T-helper 2 cell treated with Interferon-gamma antibody and Interleukin-4, amounts not matched to agents 100 ng/mL and 5 ng/mL, for 36 hours (primary cell): ENCODE measurements around the gene THRB. TPM values are rescaled to one million over a fixed set of nuclear protein-coding genes. Genes with fewer than 3 reads are reported as not detected.
"Not testable (repeated sequence)": the region's sequence is repeated elsewhere in the genome, so short reads cannot be mapped to it uniquely, and the experiment has no call there.

Experiments used
- intact Hi-C: fragments of 100-400 bp; cut with micrococcal nuclease; formaldehyde crosslinking; loops from one replicate; pipeline ENCODE4 v1.15.1; 2023
- total RNA-seq: library from RNA; stranded (reverse); gene quantifications from 2 replicates; pipeline ENCODE4 v1.2.3, GENCODE V29; 2022

Gene THRB
- total RNA-seq, 1 donor from 2014 or later, result not detected

DNA sequence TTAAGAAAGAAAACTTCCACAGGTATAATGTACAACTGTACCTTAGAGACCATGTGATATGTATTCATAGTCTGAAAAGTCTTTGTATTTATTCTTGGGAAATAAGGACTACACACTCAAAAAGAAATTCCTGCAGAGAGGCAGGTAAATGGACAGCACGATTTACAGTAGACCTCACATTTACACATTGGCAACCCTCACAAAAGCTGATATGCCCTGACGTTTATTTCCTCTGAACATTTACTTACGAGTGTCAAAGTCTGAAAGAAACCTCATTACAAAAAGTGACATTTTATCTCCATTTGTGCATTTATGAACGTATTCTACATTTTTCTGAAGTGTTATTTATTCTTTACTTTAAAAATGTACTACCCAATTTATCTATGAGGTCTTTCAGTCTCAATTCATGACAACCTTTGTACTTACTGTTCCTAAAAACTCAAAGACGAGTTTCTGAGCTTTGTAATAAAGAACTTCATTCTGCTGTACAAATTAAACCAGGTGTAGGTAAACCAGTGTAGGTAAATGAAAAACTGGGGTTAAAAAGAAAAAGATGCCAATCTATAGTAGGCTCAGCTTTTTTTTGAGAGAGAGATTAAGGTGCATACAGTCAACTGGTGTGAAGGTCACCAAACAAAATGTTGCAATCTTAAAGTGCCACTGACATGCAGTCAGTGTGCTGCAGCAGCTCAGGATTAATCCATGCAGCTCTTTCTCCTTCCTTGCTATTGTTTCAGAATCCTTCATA lies 44.3 kb downstream of the THRB start:
- intact Hi-C loops, result no loop called here

DNA sequence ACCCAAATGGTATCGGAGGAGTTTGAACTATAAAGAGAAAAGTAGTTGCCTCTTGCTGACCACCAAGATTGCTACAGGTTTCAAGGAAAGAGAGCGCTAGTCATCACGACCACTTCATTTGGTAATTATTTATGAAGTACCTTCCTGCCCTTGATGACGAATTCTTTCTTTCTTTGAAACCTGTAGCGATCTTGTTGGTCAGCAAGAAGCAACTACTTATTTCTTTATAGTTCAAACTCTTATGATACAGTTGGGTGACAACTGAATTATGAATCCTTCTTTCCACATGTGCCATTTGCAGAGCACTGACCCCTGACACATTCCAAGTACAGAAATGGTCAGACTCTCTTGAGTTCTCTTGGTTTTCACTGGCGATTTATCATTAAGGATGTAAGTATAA lies 46.8 kb downstream of the THRB start:
- intact Hi-C loops, result no loop called here

DNA sequence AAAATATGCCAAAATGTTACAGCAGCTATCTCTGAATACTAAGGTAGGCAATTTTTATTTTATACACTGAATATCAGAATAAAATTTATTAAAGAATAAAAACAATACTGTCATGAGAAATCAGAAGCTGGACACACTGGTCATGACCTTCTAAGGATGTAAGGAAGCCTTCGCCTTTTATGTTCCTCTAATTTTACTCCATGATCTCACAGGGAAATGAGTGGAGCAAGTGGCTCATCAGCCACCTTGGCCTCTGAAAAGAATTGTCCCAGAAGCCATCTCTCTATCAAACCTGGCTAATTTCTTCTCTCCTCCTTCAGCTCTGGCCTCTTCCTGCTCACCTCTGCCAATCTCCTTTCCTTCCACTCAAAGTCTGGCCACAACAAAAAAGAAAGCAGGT lies 48.6 kb downstream of the THRB start:
- intact Hi-C loops, result no loop called here

DNA sequence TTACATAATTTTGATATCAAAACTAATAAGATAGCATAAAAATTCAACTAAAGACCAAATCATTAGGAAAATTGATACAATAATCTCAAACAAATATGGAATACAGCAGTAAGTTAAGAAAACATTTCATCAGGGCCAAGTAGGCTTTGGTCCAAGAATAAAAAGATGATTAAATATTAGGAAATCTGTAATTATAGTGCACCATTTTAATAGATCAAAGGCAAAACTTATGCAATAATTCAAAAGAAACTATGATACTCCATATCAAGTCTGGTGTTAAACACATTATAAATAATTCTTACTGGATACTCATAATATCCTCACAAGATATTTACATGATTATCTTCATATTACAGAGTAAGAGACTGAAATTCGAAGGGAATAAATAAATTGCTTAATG lies 51.2 kb downstream of the THRB start:
- intact Hi-C loops, result no loop called here

DNA sequence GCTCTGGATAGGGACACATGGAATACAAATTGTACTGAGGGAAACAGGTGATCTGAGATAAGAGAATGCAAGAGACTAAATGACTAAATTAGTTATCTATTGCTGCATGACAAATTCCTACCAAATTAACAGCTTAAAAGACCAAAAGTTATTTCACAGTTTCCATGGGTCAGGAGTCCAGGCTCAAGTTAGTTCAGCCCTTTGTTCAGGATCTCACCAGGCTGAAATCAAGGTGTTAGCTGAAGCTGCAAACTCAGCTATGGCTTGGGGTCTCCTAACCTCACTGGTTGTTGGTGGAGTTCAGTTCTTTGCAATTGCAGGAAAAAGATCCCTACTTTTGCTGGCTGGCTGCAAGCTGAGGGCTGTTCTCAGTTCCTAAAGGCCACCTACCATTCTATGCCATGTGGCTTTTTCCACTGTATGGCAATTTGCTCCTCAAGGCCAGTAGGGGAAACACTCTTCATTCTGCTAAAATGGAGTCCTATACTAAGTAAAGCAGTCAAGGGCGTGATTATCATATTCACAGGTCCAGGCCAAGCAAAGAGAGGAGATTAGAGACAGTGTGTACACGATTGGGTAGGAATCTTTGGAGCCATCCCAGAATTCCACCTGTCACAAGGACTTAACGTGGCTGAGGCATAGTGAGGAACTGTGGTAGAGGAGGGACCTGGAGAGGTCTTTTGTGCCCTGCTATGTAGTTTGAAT lies 53.7 kb downstream of the THRB start:
- intact Hi-C loops, result no loop called here

DNA sequence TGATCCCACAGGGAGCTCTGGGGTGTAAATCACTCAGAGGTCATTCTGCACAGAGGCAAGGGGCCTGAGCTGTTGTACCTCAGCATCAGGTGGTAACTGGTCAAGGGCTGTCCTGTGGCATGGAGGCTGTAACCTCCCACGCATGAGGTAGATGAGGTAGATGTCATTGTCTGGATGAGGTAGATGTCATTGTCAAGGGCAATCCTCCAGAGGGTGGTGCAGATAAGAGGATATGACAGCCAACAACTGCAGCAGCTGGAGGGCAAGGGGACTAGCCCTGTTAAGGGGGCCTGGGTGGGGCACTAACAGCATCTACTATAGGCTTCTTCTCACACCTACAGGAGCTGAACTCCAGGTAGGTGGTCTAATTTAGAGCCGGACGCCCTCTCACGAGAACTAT lies 55.6 kb downstream of the THRB start:
- intact Hi-C loops, result no loop called here

DNA sequence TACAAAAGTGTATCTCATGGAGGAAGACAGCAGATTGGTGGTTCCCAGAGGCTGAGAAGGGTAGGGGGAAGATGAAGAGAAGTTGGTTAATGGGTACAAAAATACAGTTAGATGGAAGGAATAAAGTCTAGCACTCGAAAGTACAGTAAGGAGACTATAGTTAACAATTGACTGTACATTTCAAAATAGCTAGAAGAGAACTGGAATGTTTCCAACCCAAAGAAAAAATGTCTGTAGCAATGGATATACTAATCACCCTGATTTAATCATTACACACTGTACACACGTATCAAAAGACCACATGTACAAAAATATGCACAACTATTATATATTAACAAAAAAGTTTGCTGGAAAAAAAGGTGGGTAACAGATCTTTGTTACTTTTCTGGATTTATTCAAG lies 57.3 kb downstream of the THRB start:
- intact Hi-C loops, result no loop called here

DNA sequence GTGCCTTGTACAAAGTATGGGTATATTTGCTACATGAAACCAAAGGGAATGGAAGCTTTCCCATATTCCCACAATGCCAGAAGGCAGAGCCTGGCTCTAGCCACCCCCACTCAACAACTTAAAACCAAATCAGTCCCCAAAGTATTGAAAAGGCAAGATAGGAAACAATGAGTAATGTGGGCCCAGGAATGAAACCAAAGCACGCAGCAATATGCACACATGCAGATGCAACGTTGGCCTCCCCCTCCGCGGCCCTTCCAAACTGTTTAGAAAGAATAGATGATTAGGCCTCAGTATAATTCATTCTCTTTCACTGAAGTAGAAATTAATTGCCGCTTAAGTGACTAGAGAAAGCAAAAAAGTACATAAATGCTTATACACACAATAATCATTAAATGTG lies 59.1 kb downstream of the THRB start:
- intact Hi-C loops, result no loop called here

DNA sequence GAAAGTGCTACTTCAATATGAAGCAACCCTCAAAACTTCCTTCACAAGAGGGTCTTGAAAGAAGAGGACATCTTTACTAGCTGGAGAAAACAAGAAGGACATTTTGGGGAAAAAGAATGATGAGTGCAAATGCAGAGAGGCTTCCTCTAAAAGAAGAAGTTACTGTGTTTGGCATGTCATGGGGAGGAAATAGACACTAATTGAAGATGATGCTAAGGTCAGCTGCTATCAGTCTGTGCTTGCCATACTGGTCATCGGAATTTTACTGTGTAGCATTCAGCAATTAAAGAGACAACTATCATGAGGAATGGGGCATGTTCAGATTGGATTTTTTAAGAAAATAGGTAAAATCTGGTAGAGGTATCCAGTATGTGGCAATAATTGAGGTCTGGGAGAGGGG lies 60.0 kb downstream of the THRB start:
- intact Hi-C loops, result no loop called here

DNA sequence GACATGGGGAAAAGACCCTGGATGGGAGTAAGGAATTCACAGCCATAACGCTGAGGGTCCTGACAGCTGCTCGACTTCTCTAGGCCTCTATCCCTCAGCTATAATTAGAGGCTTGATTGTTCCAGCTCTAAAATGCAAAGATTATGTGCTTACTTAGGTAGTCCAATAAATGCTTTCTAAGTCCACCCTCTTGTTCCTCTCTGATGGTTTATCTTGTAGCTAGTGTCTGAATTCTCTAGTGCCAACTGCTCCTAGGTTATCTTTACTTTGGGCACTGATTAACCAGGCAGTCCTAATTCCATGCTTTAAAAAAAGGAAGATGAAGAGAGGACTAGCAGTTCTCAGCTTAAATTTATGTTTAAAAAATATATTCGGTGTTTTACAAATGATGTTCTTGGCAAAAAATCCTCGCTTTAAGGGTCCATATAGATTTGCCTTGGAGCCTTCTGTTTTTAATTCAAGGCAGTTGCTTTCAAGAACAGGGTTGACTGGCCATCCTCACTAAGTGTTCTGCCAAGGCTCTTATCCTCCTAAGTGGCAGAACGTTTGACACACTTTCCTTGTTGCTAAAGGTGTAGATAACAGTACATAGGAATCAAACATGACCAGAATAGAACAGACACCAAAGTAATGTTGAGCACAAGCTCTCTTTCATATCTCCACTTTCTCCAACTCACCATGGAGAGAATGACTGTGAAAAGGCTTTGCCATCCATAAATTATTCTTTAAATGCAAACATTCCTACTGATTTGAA lies 60.6 kb downstream of the THRB start:
- intact Hi-C loops, result no loop called here

DNA sequence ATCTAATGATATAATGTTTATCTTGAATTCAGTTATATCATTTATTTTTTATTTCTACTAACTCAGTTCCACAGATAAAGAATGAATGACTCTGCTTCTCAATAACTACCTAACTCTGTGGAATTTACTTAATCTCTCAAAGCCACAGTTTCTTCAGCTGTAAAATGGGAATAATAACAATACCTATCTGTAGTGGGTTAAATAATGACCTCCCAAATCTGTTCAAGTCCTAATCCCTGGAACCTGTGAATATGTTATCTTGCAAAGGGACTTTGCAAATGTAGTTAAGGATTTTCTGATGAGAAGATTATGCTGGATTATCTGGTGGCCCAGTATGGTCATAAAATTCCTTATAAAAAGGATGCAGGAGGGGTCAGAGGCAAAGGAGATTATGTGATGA lies 61.7 kb downstream of the THRB start:
- intact Hi-C loops, result no loop called here

DNA sequence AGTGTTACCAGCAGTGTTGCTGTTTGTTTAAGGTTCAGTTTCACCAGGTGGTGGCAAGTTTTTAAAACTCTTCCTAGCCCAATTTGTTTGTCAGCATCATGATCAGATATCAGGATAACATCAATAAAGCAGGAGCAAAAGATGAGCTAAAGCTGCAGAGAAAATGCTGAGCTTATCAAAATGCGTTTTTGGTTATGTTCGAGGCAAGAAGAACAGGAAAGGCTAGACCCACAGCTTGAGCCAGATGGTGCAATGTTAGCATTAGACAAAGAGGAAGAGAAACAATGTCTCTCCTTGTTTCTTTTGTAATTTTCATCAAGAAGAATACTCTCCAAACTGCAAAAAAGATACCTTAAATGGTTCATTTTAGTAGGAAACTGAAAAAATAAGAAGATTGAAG lies 66.2 kb downstream of the THRB start:
- intact Hi-C loops, result no loop called here

DNA sequence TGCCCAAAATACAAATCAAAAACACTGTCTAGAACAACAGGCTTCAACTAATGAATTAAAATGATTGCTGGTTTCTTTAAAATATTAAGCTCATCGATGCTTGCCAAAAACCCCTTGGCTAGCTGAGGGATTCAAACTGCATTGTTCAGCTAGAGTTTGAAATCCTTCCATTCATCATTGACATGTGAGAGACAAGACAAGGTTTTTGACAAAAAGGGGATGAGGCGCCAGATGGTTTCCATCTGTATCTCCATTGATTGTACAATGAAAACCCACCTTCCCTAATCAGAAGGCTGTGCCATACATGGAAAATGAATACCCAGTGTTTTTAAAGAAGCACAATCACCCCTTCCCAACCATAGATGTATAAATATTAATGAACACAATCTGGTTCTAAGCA lies 67.8 kb downstream of the THRB start:
- intact Hi-C loops, result no loop called here

DNA sequence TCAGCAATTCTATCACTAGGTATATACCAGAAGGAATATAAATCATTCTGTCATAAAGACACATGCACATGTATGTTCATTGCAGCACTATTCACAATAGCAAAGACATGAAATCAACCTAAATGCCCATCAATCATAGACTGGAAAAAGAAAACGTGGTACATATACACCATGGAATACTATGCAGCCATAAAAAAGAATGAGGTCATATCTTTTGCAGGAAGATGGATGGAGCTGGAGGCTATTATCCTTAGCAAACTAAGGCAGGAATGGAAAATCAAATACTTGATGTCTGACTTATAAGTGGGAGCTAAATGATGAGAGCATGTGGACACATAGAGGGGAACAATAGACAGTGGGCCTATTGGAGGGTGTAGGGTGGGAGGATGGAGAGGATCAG lies 73.8 kb downstream of the THRB start:
- intact Hi-C loops, result not testable (repeated sequence)

DNA sequence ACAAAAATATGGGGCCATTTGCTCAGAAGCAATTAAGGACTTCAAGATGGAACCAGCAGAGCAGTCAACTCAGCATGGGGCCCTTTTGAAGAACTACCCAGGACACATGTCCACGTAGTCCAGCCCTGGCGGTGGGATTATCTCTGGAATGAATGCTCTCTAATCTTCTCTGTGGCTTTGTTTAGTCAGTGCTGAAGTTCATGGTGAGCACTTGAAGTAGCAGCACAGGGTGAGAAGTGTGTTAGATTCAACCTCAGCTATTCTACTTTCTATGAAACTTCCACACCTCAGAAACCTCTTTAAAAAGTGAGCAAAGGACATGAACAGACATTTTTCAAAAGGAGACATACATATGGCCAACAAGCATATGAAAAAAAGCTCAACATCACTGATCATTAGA lies 74.4 kb downstream of the THRB start:
- intact Hi-C loops, result no loop called here

DNA sequence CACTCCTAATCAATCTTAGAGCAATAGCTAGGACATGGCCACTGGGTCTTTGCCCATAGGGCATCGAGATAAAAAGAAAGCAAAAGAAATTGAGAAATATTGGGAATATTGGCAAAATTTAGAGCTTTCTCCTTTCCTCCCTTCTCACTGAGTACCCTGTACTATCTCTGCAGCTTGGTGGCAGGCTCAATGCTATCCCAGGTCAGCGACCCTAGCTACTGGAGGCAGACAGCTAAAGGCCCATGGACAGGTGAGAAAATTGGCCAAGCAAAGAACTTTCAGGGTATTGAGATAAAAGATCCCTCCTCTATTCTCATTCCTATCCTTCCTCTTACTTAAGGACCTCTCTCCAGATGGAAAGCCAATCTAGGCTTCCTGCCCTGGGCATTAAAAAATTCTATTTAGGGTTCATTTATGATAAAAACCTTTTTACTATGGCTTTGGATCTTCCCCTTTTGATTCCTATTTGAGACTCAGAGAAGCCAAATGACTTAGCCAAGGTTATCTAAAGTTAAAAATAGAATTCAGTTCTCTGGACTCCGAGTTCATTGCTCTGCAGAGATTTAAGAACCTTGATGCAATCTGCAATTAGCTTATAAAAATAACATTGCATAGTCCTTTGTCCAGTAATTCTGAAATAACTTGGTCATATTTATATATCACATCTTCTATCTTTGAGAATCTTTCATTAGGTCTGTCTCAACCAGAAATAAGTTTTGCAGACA lies 75.4 kb downstream of the THRB start:
- intact Hi-C loops, result no loop called here

DNA sequence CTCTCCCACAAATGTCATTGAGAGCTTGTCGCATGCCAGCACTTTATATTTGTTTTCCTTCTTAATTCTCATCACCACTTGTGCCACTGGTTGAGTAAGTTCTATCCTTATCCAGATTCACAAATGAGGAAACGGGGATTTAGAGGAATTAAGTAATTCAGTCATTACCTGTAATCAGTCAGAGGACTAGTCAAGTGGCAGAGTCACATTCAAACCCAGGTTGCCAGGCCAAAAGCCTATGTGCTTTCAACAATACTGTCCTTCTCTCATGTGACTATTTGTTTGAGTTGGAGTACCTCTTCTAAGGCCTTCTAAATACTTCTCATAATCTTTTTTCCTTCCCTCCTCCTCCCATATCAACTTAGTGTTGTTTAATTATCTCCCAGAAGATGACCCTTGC lies 76.9 kb downstream of the THRB start:
- intact Hi-C loops, result no loop called here

DNA sequence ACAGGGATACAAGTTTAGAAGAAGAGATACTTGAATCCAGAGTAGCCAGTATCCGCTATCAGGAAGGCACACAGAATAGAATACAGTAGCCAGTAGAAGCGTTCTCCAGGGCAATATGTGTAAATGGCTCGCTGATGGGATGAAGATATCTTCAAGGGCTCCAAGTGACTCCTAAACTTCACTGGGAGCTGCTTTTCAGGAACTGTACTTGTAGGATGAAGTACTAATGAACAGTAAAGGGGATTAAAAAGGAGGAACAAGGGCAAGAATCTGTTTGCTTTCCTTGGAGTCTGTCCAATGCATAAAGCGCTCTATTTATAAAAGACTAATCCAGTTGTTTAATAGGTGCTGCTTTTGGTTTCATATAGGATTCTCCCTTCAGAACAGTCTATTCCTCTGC lies 78.4 kb downstream of the THRB start:
- intact Hi-C loops, result no loop called here

DNA sequence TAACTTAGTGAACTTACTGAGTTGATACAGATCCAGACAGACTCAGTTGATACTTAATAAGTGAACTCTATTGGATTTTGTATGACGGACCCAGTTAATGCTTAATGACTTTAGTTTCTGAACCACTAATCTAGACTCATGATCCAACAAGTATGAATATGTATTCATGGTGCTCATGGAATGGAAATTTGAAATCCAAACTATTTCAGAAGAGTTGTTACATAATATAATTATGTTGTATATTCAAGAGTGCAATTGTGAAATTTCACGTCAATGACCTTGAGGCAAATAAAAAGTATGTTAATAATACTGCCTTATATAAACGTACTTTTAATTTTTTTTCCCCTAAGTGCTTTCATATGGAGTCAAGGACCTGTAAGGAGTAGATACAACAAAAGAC lies 78.8 kb downstream of the THRB start:
- intact Hi-C loops, result no loop called here

DNA sequence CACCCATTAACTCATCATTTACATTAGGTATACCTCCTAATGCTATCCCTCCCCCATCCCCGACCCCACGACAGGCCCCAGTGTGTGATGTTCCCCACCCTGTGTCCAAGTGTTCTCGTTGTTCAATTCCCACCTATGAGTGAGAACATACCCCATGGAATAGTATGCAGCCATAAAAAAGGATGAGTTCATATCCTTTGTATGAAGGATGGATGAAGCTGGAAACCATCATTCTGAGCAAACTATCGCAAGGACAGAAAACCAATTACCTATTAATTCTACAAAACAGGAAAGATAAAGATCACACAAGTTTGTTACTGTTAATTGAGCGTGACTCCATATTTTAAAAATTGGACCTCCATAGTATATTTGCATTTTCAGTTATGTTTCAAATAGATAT lies 81.0 kb downstream of the THRB start:
- intact Hi-C loops, result not testable (repeated sequence)

DNA sequence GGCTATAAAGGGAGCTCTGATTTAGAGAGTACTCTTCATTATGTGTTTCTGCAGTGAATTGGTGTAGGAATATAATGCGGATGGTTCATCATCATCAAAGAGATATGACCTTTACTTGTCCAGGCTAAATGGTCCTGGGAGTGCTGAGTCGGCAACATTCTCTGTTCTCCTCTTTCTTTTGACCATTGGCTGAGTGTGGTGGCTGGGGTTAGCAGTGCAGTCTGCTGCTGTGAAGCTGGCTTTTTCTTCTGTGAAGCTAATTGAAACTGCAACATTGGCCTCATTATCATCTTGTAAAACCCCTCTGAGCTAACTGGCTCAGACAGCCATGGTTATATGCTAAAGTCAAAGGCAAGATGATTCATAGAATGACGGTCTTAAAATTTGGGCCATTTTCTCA lies 83.8 kb downstream of the THRB start:
- intact Hi-C loops, result no loop called here
